Measurements from ENCODE around the gene IGF1R. TPM values are rescaled to one million over a fixed set of nuclear protein-coding genes. Genes with fewer than 3 reads are reported as not detected.

The IGF1R gene
- polyA plus RNA-seq, 10 donors = 12.6 to 18.9 (median 17.5) TPM

GRCh38 chr15:98855815-98856531, 207.6 kb downstream of the IGF1R start:
- no peak for DNase-seq

DNA sequence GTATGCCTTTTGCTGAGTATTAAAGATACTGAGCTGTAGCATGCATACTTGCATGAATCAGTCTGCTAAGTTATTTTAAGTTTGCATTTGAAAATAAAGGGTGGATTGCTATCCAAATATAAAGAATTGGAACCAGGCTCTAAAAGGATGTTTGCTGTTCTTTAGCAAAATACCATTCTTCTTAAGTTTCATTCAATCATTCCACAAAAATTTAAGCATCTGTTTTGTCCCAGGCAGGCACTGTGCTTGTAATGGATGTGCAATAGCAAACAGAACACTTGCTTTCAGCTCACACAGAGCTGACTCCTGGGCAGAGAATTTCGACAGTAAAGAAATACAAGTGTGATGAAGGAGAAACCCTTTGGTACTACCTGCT, 208.2 kb downstream of the IGF1R start:
- peak in 2 of 3 donors; percentile 31 to 85 for DNase-seq

GRCh38 chr15:98858610-98859023, 210.3 kb downstream of the IGF1R start:
- DNase-seq = no peak

DNA sequence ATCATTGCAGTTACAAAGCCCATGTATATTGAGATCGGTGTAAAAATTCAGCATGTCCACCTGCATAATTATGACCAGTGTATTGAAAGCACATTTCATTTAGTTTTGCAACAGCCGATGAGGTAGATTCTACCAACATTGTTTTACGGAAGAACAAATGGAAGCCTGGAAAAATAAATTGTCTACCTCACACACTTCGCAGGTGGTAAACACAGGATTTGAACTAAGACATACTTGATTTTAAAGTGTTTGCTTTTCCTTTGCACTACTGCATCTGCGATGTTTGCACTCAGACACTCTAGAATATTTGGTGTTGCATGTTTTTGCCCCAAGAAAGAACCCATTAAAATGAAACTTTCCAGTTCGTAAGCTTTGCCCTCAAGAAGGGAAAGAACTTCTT, 210.8 kb downstream of the IGF1R start:
- no peak for DNase-seq

GRCh38 chr15:98860281-98861041, 212.1 kb downstream of the IGF1R start:
- peak in 2 of 3 donors; percentile 38 to 57 for DNase-seq

DNA sequence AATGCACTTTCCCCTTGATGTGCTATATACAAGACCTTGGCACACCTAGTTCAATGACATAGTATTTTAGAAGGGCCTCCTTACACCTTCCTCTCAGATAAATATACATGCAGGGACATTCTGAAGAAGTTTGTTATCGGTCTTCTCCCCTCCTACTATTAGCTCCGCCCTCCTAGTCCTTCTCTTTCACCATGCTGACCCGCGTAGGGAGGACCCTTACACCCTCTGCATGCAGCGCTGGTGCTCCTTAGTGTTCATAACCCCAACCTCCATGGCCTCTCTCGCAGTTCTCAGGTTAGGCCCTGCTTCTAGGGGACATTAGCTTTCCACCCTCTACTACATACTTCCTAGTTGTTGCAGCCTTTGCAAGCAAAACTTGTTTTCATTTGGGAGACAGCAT, 212.8 kb downstream of the IGF1R start:
- no peak for DNase-seq

DNA sequence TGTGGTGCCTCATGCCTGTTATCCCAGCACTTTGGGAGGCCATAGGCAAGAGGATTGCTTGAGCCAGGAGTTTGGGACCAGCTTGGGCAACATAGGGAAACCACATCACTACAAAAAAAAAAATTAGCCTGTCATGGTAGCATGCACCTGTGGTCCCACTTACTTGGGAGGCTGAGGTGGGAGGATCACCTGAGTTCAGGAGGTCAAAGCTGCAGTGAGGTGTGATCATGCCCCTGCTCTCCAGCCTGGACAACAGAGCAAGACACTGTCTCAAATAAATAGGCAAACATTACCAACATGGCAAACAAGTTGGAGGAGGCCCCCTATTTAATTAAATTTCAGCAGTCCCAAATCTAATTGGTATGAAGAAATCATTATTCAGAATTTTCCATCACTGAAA, 215.6 kb downstream of the IGF1R start:
- no peak for DNase-seq

- peak; percentile 79 to 91 (median 80) for DNase-seq
Observed at GRCh38 chr15:98865397-98866339, 217.3 kb downstream of the IGF1R start.

DNA sequence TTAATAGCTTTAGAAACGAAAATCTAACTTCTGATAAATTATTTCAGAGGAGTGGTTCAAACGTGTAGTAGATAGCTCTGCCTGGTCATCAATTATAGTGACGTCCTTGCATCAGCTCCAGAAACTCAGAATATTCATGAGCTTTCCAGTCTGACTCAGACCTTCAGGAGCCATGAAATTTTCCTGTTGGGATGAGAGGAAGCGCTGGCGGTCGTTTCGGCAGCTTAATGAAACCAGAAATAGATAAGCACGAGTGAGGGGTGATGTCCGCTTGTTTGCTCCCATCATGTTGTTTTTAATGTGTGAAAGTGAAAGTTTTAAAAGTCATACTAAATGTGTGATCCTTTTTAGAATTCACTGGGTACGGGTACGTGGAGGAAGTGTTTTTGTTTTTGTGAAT, 218.2 kb downstream of the IGF1R start:
- peak; percentile 38 to 77 (median 71) for DNase-seq

DNA sequence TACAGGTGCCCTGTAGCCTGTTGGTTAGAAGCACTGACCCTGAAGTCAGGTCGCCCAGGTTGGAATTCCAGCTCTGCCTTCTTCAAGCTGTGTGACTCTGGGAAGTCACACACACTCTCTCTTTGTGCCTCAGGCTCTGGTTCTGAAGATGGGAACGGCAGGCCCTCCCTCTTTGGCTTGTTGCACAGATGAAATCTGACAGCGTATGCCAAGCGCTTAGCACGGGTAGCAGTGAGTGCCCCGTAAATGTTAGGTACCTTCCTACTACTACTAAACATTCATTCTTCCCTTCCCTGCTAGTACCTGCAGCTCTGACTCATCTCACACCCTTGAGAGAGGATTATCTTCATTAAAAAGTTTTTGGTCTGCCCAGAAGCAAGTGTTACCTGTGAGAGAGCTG, 220.2 kb downstream of the IGF1R start:
- DNase-seq = no peak

GRCh38 chr15:98870788-98871187, 222.4 kb downstream of the IGF1R start:
- no peak for DNase-seq

- no peak for DNase-seq
Observed at GRCh38 chr15:98872774-98873173, 224.4 kb downstream of the IGF1R start.

- DNase-seq = no peak
Observed at GRCh38 chr15:98873441-98874218, 225.3 kb downstream of the IGF1R start.

DNA sequence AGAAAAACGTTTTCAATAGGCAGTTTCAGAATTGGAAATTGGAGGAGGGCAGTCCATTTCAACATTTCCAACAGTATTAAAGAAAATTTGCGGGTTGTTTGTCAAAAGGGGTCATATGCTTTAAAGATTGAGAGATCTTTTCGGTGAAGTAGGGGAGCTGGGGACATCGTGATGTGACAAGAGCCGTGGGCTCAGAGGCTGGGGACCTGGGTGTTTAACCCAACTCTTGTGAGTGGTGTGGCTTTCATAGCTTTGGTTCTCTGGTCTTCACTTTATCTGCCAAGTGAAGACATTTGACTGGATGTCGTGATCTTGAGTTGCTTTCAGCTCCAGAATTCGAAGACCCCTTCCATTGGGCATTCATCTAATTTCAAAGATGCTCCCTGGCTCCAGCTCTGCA, 226.0 kb downstream of the IGF1R start:
- DNase-seq = no peak

GRCh38 chr15:98874773-98875172, 226.4 kb downstream of the IGF1R start:
- DNase-seq = no peak

GRCh38 chr15:98875309-98875708, 227.0 kb downstream of the IGF1R start:
- DNase-seq = no peak

- DNase-seq = no peak
Observed at GRCh38 chr15:98876451-98877369, 228.4 kb downstream of the IGF1R start.

- DNase-seq = peak in 1 of 3 donors; percentile 59
Observed at GRCh38 chr15:98878172-98878571, 229.8 kb downstream of the IGF1R start.

- no peak for DNase-seq
Observed at GRCh38 chr15:98878862-98879261, 230.5 kb downstream of the IGF1R start.

All from muscle of back (tissue), 11 donors.